ENCODE data around the gene PLAA.
A peak's percentile ranks its signal among the peaks of the same experiment; 100 is the strongest.

Gene PLAA

DNA sequence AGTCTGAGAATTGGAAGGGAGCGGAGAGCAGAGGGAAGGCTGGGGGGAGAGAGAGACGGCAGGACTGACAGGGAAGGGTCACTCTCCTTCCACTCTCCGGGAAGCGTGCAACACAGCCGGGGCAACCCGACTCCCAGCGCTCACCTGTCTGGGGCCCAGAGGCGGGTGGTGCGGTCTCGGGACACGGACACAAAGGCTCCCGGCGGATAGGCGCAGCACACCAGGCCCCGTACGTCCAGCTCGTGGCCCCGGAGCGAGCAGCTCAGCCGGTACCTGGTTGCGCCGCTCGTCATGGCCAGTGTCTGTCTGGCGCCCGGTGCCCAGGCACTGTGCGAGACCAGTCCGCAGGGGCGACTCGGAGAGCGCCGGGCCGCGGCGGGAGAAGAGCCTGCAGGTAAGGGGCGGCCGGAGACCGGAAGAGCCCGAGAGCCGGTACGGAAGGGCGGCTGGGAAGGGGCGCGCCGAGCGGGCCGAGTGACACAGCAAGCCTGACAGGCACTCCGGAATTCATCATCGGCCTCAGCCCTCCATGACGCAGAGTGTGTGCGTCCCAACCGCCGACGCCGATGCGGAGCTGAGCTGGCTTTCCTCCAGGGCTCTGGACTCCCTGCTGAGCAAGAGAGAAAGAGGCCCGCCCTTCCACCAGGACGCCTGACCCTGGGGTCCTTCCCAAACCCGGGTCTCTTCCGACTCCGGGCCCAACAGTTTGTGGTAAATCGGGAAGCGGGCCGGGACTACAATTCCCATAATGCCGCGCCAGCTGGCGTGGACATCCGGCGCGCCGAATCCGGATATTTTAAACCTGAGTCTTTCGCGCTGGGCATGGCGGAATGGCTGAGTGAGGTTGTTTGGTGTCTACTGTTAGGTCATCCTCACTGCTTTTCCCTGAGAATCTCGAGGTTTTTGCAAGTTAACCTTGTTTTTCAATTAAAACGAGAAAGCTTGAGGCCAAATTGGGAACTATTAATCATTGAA lies at the start of gene PLAA (continued):
- TF ChIP-seq ZFP37 (tag by site-specific recombination; IDR thresholded peaks at IDR 0.05) (peak; percentile 66; the same call in 1 of the 2 replicates), ZNF660 (tag by site-specific recombination; IDR thresholded peaks at IDR 0.05) (no peak), ZNF341 (tag by site-specific recombination; IDR thresholded peaks at IDR 0.05; ENCODE audit: low read depth) (peak; percentile 99), ZNF843 (tag by site-specific recombination; IDR thresholded peaks at IDR 0.05) (0 out of 2 replicates have a peak, but pooled peaks have one; percentile 9), KLF9 (tag by site-specific recombination; IDR thresholded peaks at IDR 0.05; ENCODE audit: low read depth) (peak; percentile 29; the same call in 1 of the 2 replicates), GLIS1 (tag by site-specific recombination; IDR thresholded peaks at IDR 0.05) (0 out of 2 replicates have a peak, but pooled peaks have one; percentile 10), ZNF335 (tag by site-specific recombination; conservative IDR thresholded peaks at IDR 0.05) (peak; percentile 93), ZIC2 (tag by site-specific recombination; IDR thresholded peaks at IDR 0.05) (0 out of 2 replicates have a peak, but pooled peaks have one; percentile 49)
- TF ChIP-seq, protein P1, sequence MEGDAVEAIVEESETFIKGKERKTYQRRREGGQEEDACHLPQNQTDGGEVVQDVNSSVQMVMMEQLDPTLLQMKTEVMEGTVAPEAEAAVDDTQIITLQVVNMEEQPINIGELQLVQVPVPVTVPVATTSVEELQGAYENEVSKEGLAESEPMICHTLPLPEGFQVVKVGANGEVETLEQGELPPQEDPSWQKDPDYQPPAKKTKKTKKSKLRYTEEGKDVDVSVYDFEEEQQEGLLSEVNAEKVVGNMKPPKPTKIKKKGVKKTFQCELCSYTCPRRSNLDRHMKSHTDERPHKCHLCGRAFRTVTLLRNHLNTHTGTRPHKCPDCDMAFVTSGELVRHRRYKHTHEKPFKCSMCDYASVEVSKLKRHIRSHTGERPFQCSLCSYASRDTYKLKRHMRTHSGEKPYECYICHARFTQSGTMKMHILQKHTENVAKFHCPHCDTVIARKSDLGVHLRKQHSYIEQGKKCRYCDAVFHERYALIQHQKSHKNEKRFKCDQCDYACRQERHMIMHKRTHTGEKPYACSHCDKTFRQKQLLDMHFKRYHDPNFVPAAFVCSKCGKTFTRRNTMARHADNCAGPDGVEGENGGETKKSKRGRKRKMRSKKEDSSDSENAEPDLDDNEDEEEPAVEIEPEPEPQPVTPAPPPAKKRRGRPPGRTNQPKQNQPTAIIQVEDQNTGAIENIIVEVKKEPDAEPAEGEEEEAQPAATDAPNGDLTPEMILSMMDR (tag by site-specific recombination; IDR thresholded peaks at IDR 0.05) = peak; percentile 85
- TF ChIP-seq, protein P2, sequence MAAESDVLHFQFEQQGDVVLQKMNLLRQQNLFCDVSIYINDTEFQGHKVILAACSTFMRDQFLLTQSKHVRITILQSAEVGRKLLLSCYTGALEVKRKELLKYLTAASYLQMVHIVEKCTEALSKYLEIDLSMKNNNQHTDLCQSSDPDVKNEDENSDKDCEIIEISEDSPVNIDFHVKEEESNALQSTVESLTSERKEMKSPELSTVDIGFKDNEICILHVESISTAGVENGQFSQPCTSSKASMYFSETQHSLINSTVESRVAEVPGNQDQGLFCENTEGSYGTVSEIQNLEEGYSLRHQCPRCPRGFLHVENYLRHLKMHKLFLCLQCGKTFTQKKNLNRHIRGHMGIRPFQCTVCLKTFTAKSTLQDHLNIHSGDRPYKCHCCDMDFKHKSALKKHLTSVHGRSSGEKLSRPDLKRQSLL (tag by site-specific recombination; IDR thresholded peaks at IDR 0.05) = no peak
- TF ChIP-seq, protein P3, sequence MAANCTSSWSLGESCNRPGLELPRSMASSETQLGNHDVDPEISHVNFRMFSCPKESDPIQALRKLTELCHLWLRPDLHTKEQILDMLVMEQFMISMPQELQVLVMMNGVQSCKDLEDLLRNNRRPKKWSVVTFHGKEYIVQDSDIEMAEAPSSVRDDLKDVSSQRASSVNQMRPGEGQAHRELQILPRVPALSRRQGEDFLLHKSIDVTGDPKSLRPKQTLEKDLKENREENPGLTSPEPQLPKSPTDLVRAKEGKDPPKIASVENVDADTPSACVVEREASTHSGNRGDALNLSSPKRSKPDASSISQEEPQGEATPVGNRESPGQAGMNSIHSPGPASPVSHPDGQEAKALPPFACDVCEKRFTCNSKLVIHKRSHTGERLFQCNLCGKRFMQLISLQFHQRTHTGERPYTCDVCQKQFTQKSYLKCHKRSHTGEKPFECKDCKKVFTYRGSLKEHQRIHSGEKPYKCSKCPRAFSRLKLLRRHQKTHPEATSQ (tag by site-specific recombination; IDR thresholded peaks at IDR 0.05) = 0 out of 2 replicates have a peak, but pooled peaks have one; percentile 47

DNA sequence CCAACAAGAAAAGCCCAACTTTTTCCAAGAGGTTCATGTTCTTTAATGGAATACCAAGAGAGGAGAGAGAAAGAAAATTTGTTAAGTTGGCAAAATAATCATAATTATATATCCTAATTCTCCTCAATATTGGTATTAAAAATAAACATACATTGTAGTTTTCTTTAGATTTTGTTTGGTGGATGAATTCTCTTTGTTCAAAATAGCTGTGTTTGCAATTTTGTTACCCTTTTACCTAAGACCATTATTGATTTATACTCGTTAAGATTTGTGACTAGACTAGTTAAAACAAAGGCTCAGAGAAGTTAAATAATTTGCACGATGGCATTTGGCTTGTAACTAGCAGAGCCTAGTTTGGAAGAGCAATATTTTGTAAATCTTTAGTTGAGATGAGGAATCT lies 48.8 kb upstream of the PLAA start:
- no peak overlapping the region for H3K27ac ChIP-seq (ENCODE audit: extremely low read depth, low read depth, low read length)
- H3K9me3 ChIP-seq (ENCODE audit: control insufficient read depth, insufficient read depth, low read depth, low read length) = no peaks in the 10 kb centered on the region
- POLR2A ChIA-PET = no interaction called here
- no peak for TF ChIP-seq ZNF23 (tag by site-specific recombination; IDR thresholded peaks at IDR 0.05; ENCODE audit: borderline replicate concordance)
- no peak for TF ChIP-seq ZNF785 (tag by site-specific recombination; IDR thresholded peaks at IDR 0.05)
- no peak for TF ChIP-seq TCF7L2 (IDR thresholded peaks at IDR 0.05; ENCODE audit: borderline replicate concordance, low read depth, low read length)
- no peak for TF ChIP-seq ZNF677 (tag by site-specific recombination; IDR thresholded peaks at IDR 0.05)
- no peak for TF ChIP-seq HOXD13 (CRISPR knock-in tag; IDR thresholded peaks at IDR 0.05; ENCODE audit: borderline replicate concordance)
- no peak for TF ChIP-seq KLF1 (tag by site-specific recombination; IDR thresholded peaks at IDR 0.05)
- TF ChIP-seq, protein P4, sequence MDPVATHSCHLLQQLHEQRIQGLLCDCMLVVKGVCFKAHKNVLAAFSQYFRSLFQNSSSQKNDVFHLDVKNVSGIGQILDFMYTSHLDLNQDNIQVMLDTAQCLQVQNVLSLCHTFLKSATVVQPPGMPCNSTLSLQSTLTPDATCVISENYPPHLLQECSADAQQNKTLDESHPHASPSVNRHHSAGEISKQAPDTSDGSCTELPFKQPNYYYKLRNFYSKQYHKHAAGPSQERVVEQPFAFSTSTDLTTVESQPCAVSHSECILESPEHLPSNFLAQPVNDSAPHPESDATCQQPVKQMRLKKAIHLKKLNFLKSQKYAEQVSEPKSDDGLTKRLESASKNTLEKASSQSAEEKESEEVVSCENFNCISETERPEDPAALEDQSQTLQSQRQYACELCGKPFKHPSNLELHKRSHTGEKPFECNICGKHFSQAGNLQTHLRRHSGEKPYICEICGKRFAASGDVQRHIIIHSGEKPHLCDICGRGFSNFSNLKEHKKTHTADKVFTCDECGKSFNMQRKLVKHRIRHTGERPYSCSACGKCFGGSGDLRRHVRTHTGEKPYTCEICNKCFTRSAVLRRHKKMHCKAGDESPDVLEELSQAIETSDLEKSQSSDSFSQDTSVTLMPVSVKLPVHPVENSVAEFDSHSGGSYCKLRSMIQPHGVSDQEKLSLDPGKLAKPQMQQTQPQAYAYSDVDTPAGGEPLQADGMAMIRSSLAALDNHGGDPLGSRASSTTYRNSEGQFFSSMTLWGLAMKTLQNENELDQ (tag by site-specific recombination; IDR thresholded peaks at IDR 0.05; ENCODE audit: low read depth) = no peak
- TF ChIP-seq GLI4 (tag by site-specific recombination; IDR thresholded peaks at IDR 0.05) = no peak
- CTCF ChIA-PET = no interaction called here
- H3K36me3 ChIP-seq (ENCODE audit: control insufficient read depth in 2 of 2, insufficient read depth in 1 of 2, low read length in 2 of 2) = peaks cover 0 to 6% of the 10 kb centered on the region in 2 experiments; a peak in 2 of 3 replicates
- no peak overlapping the region for H3K4me3 ChIP-seq (ENCODE audit: low read depth, low read length)
- no peaks in the 10 kb centered on the region for H3K4me1 ChIP-seq (ENCODE audit: control insufficient read depth, insufficient read depth, low read length)
